OCI-LY1 (cell line): ENCODE measurements around the gene TNNT2.

ENCODE experiments used
- H2AFZ ChIP-seq: fragments of 200-600 bp; sonication (generic), shearing (Covaris generic); 2 replicates; pipeline ENCODE4 v1.6.0; 2014; ENCODE audit warnings: antibody characterized with exemption, mild to moderate bottlenecking, low read length
- H3F3A ChIP-seq: fragments of 200-600 bp; sonication (generic), shearing (Covaris generic); 2 replicates; pipeline ENCODE4 v1.6.0; 2014; ENCODE audit warnings: mild to moderate bottlenecking, antibody characterized with exemption, low read length, moderate library complexity; ENCODE audit not compliant: insufficient read depth
- H3K27ac ChIP-seq: fragments of 200-600 bp; sonication (generic); 2 replicates; pipeline ENCODE4 v1.5.1; 2014; ENCODE audit warnings: low read length, mixed run types, mild to moderate bottlenecking, low read depth; ENCODE audit not compliant: poor library complexity, severe bottlenecking
- H3K27me3 ChIP-seq: fragments of 200-600 bp; sonication (generic); 2 replicates; pipeline ENCODE4 v1.6.0; 2014; ENCODE audit warnings: antibody characterized with exemption, mild to moderate bottlenecking, low read length, moderate library complexity; ENCODE audit not compliant: insufficient read depth
- H3K36me3 ChIP-seq: fragments of 200-600 bp; sonication (generic); 2 replicates; pipeline ENCODE4 v1.6.1; 2014; ENCODE audit warnings: mild to moderate bottlenecking, antibody characterized with exemption, low read length, moderate library complexity, mixed read lengths; ENCODE audit not compliant: insufficient read depth
- H3K4me1 ChIP-seq: fragments of 200-600 bp; sonication (generic); 2 replicates; pipeline ENCODE4 v1.5.1; 2014; ENCODE audit warnings: mild to moderate bottlenecking, low read length, moderate library complexity; ENCODE audit not compliant: insufficient read depth, severe bottlenecking
- H3K4me2 ChIP-seq: fragments of 200-600 bp; sonication (generic), shearing (Covaris generic); 2 replicates; pipeline ENCODE4 v1.6.1; 2014; ENCODE audit warnings: low read length
- H3K4me3 ChIP-seq: fragments of 200-600 bp; sonication (generic); 2 replicates; pipeline ENCODE4 v1.5.1; 2014; ENCODE audit warnings: low read length, low read depth, mild to moderate bottlenecking, mixed read lengths; ENCODE audit not compliant: poor library complexity, severe bottlenecking
- H3K79me2 ChIP-seq: fragments of 200-600 bp; shearing (Covaris generic); 2 replicates; pipeline ENCODE4 v1.6.1; 2016; ENCODE audit warnings: mixed run types, low read length, mixed read lengths; ENCODE audit not compliant: insufficient read depth
- H3K9ac ChIP-seq: fragments of 200-600 bp; sonication (generic), shearing (Covaris generic); 2 replicates; pipeline ENCODE4 v1.6.1; 2014; ENCODE audit warnings: mild to moderate bottlenecking, low read length, mixed read lengths
- H3K9me2 ChIP-seq: fragments of 200-600 bp; sonication (generic), shearing (Covaris generic); 2 replicates; pipeline ENCODE4 v1.6.1; 2014; ENCODE audit warnings: low read depth, mild to moderate bottlenecking, low read length, mixed read lengths
- H3K9me3 ChIP-seq: fragments of 200-600 bp; shearing (Covaris generic); 2 replicates; pipeline ENCODE4 v1.6.1; 2014; ENCODE audit warnings: low read length, mixed read lengths
- H4K20me1 ChIP-seq: fragments of 200-600 bp; sonication (generic), shearing (Covaris generic); 2 replicates; pipeline ENCODE4 v1.6.0; 2016; ENCODE audit warnings: mild to moderate bottlenecking, low read length; ENCODE audit not compliant: insufficient read depth
- CTCF ChIP-seq: fragments of 200-600 bp; sonication (generic), shearing (Covaris generic); IDR thresholded peaks from 2 replicates; pipeline ENCODE4 v1.5.1; 2017; ENCODE audit warnings: mild to moderate bottlenecking, antibody characterized with exemption, low read length, moderate library complexity, mixed read lengths
- EZH2 ChIP-seq: fragments of 200-600 bp; sonication (generic), shearing (Covaris generic); IDR thresholded peaks from 2 replicates; pipeline ENCODE4 v1.8.0; 2017; ENCODE audit warnings: borderline replicate concordance, mixed run types, mild to moderate bottlenecking, antibody characterized with exemption, low read length, moderate library complexity, mixed read lengths

The TNNT2 gene

GRCh38 chr1:201404055-201404454, 26.6 kb upstream of the TNNT2 start:
- Histone ChIP-seq H3K4me1 (no peaks in the 10 kb centered on the region), H3K27ac (no peak overlapping the region), H2AFZ (no peak overlapping the region), H3K36me3 (no peaks in the 10 kb centered on the region), H3K4me2 (no peak overlapping the region), H3K9ac (no peak overlapping the region), H3K9me2 (no peaks in the 10 kb centered on the region), H3K27me3 (peaks cover 7% of the 10 kb centered on the region; the same call in 1 of the 2 replicates), H3K9me3 (no peaks in the 10 kb centered on the region), H3K4me3 (no peak overlapping the region), H3K79me2 (no peaks in the 10 kb centered on the region), H4K20me1 (no peaks in the 10 kb centered on the region), H3F3A (no peaks in the 10 kb centered on the region)
- no peak for TF ChIP-seq EZH2
- no peak for TF ChIP-seq CTCF

- H4K20me1 ChIP-seq = no peaks in the 10 kb centered on the region
- H3K27me3 ChIP-seq = peaks cover 7% of the 10 kb centered on the region; the same call in 1 of the 2 replicates
- H3K9me2 ChIP-seq = no peaks in the 10 kb centered on the region
- TF ChIP-seq CTCF = no peak
- no peak for TF ChIP-seq EZH2
- H3K4me3 ChIP-seq = no peak overlapping the region
- H3K4me2 ChIP-seq = no peak overlapping the region
- H3K9ac ChIP-seq = no peak overlapping the region
- no peaks in the 10 kb centered on the region for H3F3A ChIP-seq
- no peaks in the 10 kb centered on the region for H3K79me2 ChIP-seq
- H3K36me3 ChIP-seq = no peaks in the 10 kb centered on the region
- no peaks in the 10 kb centered on the region for H3K9me3 ChIP-seq
- H3K4me1 ChIP-seq = no peaks in the 10 kb centered on the region
- no peak overlapping the region for H3K27ac ChIP-seq
- H2AFZ ChIP-seq = no peak overlapping the region
These were observed 25.9 kb upstream of the TNNT2 start for GRCh38 chr1:201403359-201403758.

GRCh38 chr1:201401700-201402099, 24.2 kb upstream of the TNNT2 start:
- Histone ChIP-seq H3K27me3 (peaks cover 7% of the 10 kb centered on the region; the same call in 1 of the 2 replicates), H3K9me3 (no peaks in the 10 kb centered on the region), H3K4me2 (no peak overlapping the region), H3K4me1 (no peaks in the 10 kb centered on the region), H3F3A (no peaks in the 10 kb centered on the region), H3K79me2 (no peaks in the 10 kb centered on the region), H3K36me3 (no peaks in the 10 kb centered on the region), H3K9ac (no peak overlapping the region), H4K20me1 (no peaks in the 10 kb centered on the region), H3K4me3 (no peak overlapping the region), H3K9me2 (no peaks in the 10 kb centered on the region), H2AFZ (no peak overlapping the region), H3K27ac (no peak overlapping the region)
- TF ChIP-seq EZH2 (no peak), CTCF (no peak)
